GM12892 (cell line): Measurements from ENCODE around the gene SFTPA2.

Experiments
- POLR2A ChIP-seq: IDR thresholded peaks from 2 replicates; pipeline ENCODE4 v1.6.1; 2011; ENCODE audit warnings: low read depth, low read length, control low read depth
- POLR2AphosphoS5 ChIP-seq: IDR thresholded peaks from 2 replicates; pipeline ENCODE4 v1.6.1; 2011; ENCODE audit warnings: low read depth, low read length, control low read depth
- TAF1 ChIP-seq: IDR thresholded peaks from 2 replicates; pipeline ENCODE4 v1.6.1; 2011; ENCODE audit warnings: low read depth, mild to moderate bottlenecking, control low read depth, low read length, borderline replicate concordance

DNA sequence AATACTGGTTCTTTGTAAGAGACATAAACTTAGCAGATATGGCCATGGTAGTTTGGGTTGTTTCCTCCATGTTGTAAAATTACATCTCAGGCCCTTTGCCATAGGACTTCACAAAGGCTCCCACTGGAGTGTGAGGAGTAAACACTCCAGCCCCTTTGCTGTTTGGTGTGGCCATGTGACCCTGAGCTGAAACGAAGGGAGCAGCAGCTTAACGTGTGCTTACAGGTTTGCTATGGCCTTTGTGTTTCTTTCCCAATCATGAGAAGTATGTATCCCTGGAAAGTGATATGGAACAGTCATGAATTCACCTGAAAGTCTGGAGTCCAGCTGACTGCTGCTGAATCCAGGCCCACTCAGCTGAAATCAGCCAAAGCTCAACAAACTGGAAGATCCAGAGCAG is 26.7 kb upstream of the SFTPA2 start:
- TF ChIP-seq POLR2AphosphoS5 (no peak), TAF1 (no peak), POLR2A (no peak)
